ENCODE results near the gene TGM1.

The TGM1 gene

GRCh38 chr14:24262821-24263733, at the start of gene TGM1:
Gene TGM1, minus strand, starts transcription at chr14:24263177. Its CDS starts 825 bp downstream, at chr14:24262352.
- DNase-seq (ENCODE audit: low spot score), result no peak

GRCh38 chr14:24311837-24312615, 49.0 kb upstream of the TGM1 start:
- DNase-seq (ENCODE audit: low spot score), result no peak

DNA sequence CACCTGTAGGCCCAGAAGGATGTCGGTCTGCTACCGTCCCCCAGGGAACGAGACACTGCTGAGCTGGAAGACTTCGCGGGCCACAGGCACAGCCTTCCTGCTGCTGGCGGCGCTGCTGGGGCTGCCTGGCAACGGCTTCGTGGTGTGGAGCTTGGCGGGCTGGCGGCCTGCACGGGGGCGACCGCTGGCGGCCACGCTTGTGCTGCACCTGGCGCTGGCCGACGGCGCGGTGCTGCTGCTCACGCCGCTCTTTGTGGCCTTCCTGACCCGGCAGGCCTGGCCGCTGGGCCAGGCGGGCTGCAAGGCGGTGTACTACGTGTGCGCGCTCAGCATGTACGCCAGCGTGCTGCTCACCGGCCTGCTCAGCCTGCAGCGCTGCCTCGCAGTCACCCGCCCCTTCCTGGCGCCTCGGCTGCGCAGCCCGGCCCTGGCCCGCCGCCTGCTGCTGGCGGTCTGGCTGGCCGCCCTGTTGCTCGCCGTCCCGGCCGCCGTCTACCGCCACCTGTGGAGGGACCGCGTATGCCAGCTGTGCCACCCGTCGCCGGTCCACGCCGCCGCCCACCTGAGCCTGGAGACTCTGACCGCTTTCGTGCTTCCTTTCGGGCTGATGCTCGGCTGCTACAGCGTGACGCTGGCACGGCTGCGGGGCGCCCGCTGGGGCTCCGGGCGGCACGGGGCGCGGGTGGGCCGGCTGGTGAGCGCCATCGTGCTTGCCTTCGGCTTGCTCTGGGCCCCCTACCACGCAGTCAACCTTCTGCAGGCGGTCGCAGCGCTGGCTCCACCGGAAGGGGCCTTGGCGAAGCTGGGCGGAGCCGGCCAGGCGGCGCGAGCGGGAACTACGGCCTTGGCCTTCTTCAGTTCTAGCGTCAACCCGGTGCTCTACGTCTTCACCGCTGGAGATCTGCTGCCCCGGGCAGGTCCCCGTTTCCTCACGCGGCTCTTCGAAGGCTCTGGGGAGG, 47.9 kb upstream of the TGM1 start, which contains the start of gene LTB4R:
TSS of gene LTB4R (plus strand) at position 857 of the 959 bp plus-strand sequence. CDS start 4,150 bp downstream, outside the sequence.
- peak; percentile 68 for DNase-seq (ENCODE audit: low spot score)

- no peak for DNase-seq (ENCODE audit: low spot score)
Measured at GRCh38 chr14:24310265-24310645, 47.3 kb upstream of the TGM1 start.

- DNase-seq (ENCODE audit: low spot score), result no peak
Measured at GRCh38 chr14:24309538-24310264, 46.7 kb upstream of the TGM1 start, which contains the start of gene LTB4R2. Gene LTB4R2, plus strand, starts transcription at chr14:24310140. Its CDS starts 525 bp downstream, at chr14:24310665.

- DNase-seq (ENCODE audit: low spot score), result no peak
Measured at GRCh38 chr14:24308342-24309124, 45.6 kb upstream of the TGM1 start.

DNA sequence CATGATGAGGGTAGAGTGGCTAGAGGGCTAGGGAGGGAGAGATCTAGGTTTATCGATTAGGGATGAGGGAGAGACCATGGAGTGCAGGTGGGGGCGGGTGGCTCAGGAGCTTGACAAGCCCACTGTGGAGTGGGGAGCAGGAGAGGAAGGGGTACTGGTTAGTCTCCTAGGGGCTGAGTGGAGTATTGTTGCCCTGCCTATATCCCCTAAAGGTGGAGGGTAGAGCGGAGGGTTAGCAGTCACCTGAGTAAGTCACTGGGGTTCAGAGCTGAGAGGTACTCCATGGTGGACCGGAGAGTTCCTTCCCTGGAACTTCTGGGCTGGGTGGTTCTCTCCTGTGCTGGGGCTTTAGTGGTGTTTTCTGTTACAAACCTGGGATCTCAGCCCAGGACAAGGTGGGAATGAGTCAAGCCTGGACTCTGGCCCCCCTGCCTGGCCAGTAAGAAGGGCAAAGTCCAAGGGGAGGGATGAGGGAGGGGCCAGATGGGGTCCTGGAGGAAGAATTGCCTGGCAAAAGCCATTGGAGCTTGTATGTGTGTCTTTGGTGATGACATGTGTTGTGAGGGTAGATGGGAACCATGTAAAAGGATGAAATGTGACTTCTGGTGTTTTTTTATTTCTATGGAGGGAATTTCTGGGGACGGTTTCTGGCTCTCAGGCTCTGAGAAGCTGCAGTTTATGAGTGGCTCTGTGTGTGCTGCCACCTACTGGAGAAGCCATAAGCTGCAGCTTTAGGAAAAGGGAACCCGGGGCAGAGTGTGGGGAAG, 44.8 kb upstream of the TGM1 start, which contains the start of gene CIDEB:
TSS of gene CIDEB (minus strand) at position 403 of the 767 bp plus-strand sequence. CDS start at position 284, 119 bp downstream.
- DNase-seq (ENCODE audit: low spot score), result peak; percentile 65

GRCh38 chr14:24307156-24307574, 44.2 kb upstream of the TGM1 start:
- no peak for DNase-seq (ENCODE audit: low spot score)

- DNase-seq (ENCODE audit: low spot score), result no peak
Measured at GRCh38 chr14:24304019-24304387, 41.0 kb upstream of the TGM1 start.

- DNase-seq (ENCODE audit: low spot score), result no peak
Measured at GRCh38 chr14:24300326-24300980, 37.5 kb upstream of the TGM1 start.

GRCh38 chr14:24299255-24300191, 36.5 kb upstream of the TGM1 start, which contains the start of the genes DHRS1 and NOP9:
Gene DHRS1, minus strand, starts transcription at chr14:24299780. Its CDS starts 674 bp downstream, at chr14:24299106.
Gene NOP9, plus strand, starts transcription at chr14:24299850. Its CDS starts 105 bp downstream, at chr14:24299955.
- DNase-seq (ENCODE audit: low spot score), result peak; percentile 92

DNA sequence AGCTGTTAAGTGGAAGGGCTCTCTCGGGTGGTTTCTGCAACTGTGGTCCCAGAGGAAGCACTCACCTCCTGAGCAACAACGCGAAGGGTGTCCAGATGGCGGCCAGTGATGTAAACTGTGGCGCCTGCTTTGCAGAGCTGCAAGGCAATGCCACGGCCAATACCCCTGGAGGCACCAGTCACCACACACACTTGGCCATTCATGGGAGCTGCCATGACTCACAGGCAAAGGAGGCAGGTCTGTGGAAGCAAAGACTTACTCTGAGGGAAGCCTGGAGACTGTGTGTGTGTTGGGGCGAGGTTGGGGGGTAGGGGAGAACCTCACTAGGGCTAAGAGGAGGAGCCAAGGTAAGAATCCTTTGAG, 35.9 kb upstream of the TGM1 start:
- DNase-seq (ENCODE audit: low spot score), result no peak

GRCh38 chr14:24297190-24297964, 34.4 kb upstream of the TGM1 start:
- DNase-seq (ENCODE audit: low spot score), result no peak

DNA sequence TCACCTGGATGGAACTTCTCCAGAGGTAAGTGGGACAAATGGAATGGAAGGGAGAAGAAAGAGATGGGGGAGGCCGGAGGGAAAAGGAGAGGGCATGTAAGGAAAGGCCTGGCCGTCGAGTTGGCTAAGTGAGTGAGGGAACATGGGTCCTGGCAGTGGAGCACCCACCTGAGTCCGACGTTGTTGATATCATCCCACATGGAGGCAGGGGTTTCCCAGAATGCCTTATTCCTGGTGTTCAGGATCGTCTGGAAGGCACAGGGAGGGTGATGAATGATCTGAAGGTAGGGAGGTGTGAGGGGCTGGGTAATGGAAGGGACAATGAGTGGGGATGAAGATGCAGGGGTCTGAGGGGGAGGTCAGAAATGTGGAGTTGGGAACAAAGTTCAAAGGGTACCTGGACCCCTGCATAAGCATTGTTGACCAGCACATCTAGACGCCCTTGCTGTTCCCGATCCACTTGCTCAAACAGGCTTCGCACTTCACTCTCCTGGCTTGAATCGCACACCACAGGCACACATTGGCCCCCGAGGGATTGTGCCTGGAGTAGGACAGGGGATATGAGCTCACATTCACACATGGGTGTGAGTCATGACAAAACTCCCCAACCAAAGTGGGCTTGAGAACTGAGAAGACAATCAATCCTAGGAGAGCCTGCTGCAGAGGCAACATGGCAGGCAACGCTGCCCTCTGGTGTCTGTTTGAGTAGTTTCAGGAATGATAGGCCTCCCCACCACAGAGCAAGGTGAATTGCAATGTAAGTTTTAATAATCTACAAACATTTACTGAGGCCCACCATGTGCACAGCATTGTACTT, 33.6 kb upstream of the TGM1 start:
- DNase-seq (ENCODE audit: low spot score), result peak; percentile 85

- DNase-seq (ENCODE audit: low spot score), result no peak
Measured at GRCh38 chr14:24293525-24293924, 30.5 kb upstream of the TGM1 start.
